Hematopoietic multipotent progenitor cell treated with erythropoietin and hydrocortisone succinate and interleukin-3 and kit ligand, for 8 days (in vitro differentiated cells): ENCODE measurements around the gene CD74.

Experiments used
- DNase-seq: peaks from one replicate; pipeline ENCODE4 v3.0.0-alpha.2; 2015

CD74 gene

GRCh38 chr5:150396267-150396666 lies 16.4 kb downstream of the CD74 start:
- no peak for DNase-seq

- DNase-seq, result no peak
Observed at GRCh38 chr5:150395688-150395975, 17.1 kb downstream of the CD74 start.

GRCh38 chr5:150394912-150395687 lies 17.6 kb downstream of the CD74 start:
- DNase-seq, result no peak

GRCh38 chr5:150394131-150394530 lies 18.6 kb downstream of the CD74 start:
- DNase-seq, result no peak

- no peak for DNase-seq
Observed at GRCh38 chr5:150393096-150393645, 19.5 kb downstream of the CD74 start.

GRCh38 chr5:150392680-150393079 lies 20.0 kb downstream of the CD74 start:
- no peak for DNase-seq

- DNase-seq, result no peak
Observed at GRCh38 chr5:150391986-150392385, 20.7 kb downstream of the CD74 start.

- no peak for DNase-seq
Observed at GRCh38 chr5:150391064-150391834, 21.5 kb downstream of the CD74 start.

GRCh38 chr5:150389531-150390266 lies 23.0 kb downstream of the CD74 start:
- DNase-seq, result no peak

- DNase-seq, result no peak
Observed at GRCh38 chr5:150386024-150386855, 26.5 kb downstream of the CD74 start.

GRCh38 chr5:150384701-150385100 lies 28.0 kb downstream of the CD74 start:
- DNase-seq, result no peak

- no peak for DNase-seq
Observed at GRCh38 chr5:150377964-150378694, 34.6 kb downstream of the CD74 start.

- no peak for DNase-seq
Observed at GRCh38 chr5:150376799-150377771, 35.6 kb downstream of the CD74 start.

GRCh38 chr5:150374651-150375050 lies 38.1 kb downstream of the CD74 start:
- no peak for DNase-seq

GRCh38 chr5:150372639-150373038 lies 40.1 kb downstream of the CD74 start:
- no peak for DNase-seq

- DNase-seq, result no peak
Observed at GRCh38 chr5:150368526-150368925, 44.2 kb downstream of the CD74 start.

- no peak for DNase-seq
Observed at GRCh38 chr5:150364004-150364403, 48.7 kb downstream of the CD74 start.

- DNase-seq, result no peak
Observed at GRCh38 chr5:150363185-150363584, 49.5 kb downstream of the CD74 start.

- DNase-seq, result no peak
Observed at GRCh38 chr5:150361301-150361700, 51.4 kb downstream of the CD74 start.

GRCh38 chr5:150358261-150359095 lies 54.2 kb downstream of the CD74 start:
- no peak for DNase-seq
